GM12872 (cell line): ENCODE data around the gene CLDN34.

Experiments used
- CTCF ChIP-seq: IDR thresholded peaks from 3 replicates; pipeline ENCODE4 v1.5.1; 2011; ENCODE audit warnings: low read depth, mild to moderate bottlenecking, low read length, moderate library complexity; ENCODE audit not compliant: insufficient read depth

The CLDN34 gene

GRCh38 chrX:9997524-9997923, 30.4 kb downstream of the CLDN34 start:
- no peak for TF ChIP-seq CTCF

GRCh38 chrX:10001496-10001895, 34.3 kb downstream of the CLDN34 start:
- TF ChIP-seq CTCF = no peak

- TF ChIP-seq CTCF = no peak
These were observed 37.8 kb downstream of the CLDN34 start for GRCh38 chrX:10004832-10005475.

GRCh38 chrX:10006086-10006485, 38.9 kb downstream of the CLDN34 start:
- TF ChIP-seq CTCF = no peak

GRCh38 chrX:10006770-10007169, 39.6 kb downstream of the CLDN34 start:
- no peak for TF ChIP-seq CTCF

DNA sequence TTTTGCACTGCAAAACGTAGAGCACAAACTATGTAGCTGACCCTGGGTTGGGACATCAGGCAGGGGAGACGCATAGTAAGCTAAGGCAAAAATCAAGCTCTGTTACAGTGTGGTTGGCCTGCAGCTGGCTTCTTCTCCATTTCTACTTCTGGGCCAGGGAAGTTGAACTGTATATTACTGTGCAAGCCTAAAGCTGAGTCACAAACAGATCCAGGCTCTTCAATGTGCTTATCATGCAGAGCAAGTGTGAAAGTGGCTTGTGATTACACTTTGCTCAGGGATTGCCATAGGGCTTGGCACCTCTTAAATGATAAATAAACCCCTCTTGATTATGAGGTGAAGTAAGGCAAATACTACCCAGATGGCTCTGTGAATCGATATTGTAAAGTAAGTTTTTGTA, 40.5 kb downstream of the CLDN34 start:
- no peak for TF ChIP-seq CTCF

- no peak for TF ChIP-seq CTCF
These were observed 41.4 kb downstream of the CLDN34 start for GRCh38 chrX:10008483-10009056.
